Endothelial cell of hepatic sinusoid (primary cell): Measurements from ENCODE around the gene DLG2.
"Not testable (repeated sequence)": the region's sequence is repeated elsewhere in the genome, so short reads cannot be mapped to it uniquely, and the experiment has no call there.

ENCODE experiments used
- in situ Hi-C: cut with HindIII; loops from 2 replicates; pipeline ENCODE4 v1.10.0; 2017; ENCODE audit warnings: low sequenced_read_pairs

The DLG2 gene

DNA sequence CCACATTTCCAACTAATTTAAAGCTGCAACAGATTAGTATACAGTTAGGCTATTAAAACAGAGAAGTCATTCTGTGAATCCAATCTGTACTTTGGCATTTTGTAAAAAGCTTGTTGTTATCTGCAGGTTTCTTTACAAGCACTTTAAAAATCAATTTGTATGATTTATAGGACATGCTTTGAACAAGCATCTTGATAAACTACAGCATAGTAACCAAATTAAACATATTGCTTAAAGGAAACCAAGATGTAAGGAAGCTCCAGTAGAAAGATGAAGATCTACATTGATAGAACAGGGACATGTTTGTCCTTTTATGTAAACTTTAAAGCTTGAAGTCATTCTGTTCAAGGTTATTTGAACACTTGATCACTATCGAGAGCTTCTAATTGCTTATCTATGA, 1842.7 kb downstream of the DLG2 start:
- in situ Hi-C loops: no loop called here

DNA sequence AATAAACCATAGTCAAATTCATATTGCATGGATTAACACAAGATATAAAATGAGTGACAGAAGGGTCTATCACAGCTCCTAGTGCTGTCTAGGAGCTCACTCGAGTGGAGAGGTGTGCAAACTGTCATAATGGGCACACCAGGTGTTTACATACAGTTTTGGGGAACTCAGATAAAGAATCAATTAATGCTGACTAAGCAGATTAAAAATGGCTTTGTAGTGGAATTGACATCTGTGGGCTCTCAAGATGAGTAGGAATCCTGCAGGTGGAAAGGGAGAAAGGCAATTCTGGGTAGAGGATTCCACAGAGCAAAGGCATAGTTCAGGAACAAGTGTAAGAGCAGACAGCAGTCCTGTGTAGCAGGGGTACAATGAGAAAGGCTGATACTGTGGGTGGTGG, 1844.8 kb downstream of the DLG2 start:
- in situ Hi-C loops: no loop called here

- in situ Hi-C loops: no loop called here
Measured at GRCh38 chr11:83779876-83780275, 1847.3 kb downstream of the DLG2 start.

DNA sequence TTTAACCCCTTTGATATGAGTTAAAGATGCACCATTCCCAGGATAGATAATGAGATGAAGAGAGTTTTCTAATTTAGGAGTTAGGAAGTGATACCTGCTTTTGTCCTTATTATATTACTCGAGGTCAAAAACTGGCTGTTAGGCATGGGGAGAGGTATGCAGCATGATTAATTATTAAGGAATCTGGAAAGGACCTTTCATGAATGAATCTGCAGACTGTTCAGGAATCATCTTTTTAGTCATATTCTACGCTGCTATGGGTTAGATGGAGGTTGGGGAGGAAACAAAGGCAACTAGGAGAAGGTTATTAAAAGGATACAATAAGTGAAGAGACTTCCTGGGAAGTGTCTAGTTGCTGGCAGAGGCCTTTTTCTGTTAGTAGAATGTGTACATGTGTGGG, 1848.5 kb downstream of the DLG2 start:
- in situ Hi-C loops: no loop called here

DNA sequence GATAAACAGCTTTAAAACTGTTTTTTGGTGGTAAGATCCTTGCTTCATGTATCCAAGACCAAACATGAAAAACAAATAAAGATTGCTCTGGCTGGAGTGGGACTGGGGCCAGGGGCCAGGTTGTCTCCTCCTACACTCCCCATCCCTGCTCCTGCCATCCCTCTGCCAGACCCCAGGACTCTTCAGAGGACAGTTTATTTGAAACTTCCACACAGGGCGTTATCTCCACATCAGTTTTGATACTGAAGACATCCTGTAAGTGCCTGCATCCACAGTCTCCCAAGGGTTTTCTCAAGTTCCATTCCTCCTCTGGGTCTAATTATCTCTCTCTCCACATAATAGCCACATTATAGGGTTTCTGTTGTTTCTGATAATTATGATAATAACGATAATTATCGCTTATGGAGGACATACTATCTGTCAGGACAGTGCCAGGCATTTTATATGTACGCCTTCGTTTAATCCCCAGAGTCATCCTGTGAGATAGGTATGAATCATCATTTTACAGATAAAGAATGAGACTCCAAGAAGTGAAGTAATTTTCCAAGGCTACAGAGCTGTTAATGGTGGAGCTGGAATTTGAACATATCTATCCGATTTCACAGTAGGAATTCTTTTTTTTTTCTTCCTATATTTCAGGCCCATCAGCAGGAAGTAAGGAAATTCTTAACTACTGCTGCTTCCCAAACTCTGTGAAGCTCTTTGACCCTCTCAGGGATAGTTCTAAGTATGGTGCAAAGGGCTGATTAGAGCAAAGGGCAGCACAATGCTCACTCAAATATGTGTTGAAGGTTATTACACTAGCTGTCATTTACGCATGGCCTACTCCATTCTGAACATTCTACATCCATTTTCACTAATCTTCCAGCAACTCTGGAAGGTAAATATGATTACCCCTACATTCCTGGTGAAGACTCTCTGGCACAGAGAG, 1852.9 kb downstream of the DLG2 start:
- in situ Hi-C loops: no loop called here

- in situ Hi-C loops: no loop called here
Measured at GRCh38 chr11:83768489-83768888, 1858.7 kb downstream of the DLG2 start.

- in situ Hi-C loops: no loop called here
Measured at GRCh38 chr11:83766932-83767331, 1860.2 kb downstream of the DLG2 start.

- in situ Hi-C loops: no loop called here
Measured at GRCh38 chr11:83764643-83765042, 1862.5 kb downstream of the DLG2 start.

- in situ Hi-C loops: no loop called here
Measured at GRCh38 chr11:83760932-83761331, 1866.2 kb downstream of the DLG2 start.

DNA sequence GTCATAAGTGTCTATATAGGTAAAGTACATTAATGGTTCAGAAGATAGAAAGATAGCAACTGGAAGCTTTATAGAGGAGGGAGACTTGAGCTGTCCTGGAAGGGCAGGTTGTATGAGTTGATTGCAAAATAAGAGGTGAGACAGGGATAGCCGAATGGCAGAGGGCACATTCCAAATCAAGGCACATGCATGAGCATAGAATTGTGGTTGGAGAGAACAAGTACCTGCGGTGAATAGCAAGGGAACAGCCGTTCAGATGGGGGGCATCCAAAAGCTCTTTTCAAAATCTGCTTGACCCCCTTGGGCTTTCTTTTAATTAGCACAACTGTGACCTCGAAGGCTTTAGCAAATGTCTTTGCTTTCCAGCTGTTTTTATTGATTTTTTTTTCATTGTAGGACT, 1868.0 kb downstream of the DLG2 start:
- in situ Hi-C loops: loop anchor here (5.0 kb wide), 1 partner anchor 53 kb away; no protein-coding TSS in a partner anchor

DNA sequence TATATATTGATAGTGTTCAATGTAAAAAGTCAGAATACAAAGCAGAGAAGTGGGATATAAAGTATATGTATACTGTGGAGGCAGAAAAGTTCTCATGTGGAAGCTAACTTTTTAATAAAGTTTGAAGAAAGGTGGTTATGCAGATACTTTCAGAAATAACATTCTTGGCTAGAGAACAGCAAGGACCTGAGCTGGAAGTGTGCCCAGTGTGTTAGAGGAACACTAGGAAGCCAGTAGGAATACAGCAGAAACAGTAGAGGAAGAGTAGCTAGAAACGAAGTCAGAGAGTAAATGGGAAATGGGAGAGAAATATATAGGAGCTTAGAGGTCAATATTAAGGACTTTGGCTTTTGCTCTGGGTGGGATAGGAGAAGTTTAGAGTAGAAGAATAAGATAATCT, 1876.1 kb downstream of the DLG2 start:
- in situ Hi-C loops: no loop called here

GRCh38 chr11:83746921-83747585, 1880.1 kb downstream of the DLG2 start:
- in situ Hi-C loops: no loop called here

GRCh38 chr11:83744620-83745192, 1882.4 kb downstream of the DLG2 start:
- in situ Hi-C loops: no loop called here

DNA sequence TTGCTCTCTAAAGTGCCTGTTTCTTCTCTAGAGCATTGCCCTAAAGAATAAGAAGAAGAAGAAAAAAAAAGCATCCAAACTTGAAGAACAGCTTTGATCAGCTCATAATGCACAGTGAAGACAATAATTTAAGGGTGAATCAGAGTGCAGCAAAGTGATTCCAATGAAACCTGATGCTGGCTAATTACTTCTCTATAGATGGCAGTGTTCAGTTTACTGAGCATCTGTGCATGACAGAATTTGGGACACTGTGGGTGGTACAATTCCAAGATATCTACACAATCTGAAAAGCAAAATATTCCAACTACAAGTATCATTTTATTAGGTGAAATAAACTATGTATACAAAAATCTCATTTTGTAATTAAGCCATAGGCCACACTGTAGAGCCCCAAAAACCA, 1890.5 kb downstream of the DLG2 start:
- in situ Hi-C loops: no loop called here

DNA sequence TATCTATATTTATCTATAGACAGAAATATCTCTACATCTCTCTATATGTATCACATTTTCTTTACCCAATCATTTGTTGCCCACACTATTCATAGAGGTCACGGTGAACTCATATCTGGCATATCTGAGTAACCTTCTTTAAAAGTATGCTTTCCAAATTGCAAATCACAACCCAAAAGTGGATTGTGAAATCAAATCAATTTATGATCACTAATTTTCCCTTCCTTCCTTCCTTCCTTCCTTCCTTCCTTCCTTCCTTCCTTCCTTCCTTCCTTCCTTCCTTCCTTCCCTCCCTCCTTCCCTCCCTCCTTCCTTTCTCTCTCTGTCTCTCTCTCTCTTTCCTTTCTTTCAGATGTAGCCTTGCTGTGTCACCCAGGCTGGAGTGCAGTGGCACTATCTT, 1893.0 kb downstream of the DLG2 start:
- in situ Hi-C loops: no loop called here

DNA sequence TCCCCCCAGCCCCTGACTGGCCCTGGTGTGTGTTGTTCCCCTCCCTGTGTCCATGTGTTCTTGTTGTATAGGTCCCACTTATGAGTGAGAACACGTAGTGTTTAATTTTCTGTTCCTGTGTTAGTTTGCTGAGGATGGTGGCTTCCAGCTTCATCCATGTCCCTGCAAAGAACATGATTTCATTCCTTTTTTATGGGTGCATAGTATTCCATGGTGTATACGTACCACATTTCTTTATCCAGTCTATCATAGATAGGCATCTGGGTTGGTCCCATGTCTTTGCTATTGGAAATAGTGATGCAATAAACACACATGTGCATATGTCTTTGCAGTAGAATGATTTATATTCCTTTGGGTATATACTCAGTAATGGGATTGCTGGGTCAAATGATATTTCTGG, 1895.9 kb downstream of the DLG2 start:
- in situ Hi-C loops: not testable (repeated sequence)

DNA sequence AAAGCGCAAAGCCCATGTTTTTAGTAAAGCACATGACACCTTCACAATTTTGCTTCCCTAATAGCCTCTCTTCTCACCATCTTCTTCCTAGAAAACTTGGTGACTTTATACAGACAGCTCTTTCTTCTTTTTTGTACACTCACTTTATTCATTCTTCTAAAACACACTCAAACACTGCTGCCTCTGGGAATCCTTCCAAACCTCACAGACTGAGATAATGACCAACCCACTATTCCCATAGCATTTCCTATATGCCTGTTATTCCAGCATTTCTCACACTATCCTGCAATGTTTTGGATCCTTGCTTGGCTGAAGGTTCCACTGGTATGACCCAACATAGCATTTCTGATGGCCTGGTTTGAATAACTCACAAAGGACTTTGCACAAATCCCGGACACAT, 1898.9 kb downstream of the DLG2 start:
- in situ Hi-C loops: no loop called here

DNA sequence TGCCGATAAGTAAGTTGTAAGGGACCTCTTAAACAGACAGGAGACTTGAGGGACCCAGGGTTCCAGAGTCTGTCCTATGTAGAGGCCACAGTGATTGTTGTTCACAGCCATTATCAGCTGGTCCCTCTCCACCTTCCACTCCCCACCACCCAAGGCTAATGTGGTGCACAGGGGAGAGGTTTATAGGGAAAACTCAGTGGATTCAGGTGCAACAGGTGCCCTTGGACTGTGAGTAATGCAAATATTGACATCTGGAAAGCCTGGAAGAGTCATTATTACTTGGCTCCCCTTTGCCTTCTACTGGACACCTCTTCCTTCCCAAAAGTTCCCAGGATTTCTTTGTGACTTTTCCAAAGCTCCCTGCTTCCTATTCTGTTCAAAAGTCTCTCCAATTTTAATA, 1899.9 kb downstream of the DLG2 start:
- in situ Hi-C loops: no loop called here

DNA sequence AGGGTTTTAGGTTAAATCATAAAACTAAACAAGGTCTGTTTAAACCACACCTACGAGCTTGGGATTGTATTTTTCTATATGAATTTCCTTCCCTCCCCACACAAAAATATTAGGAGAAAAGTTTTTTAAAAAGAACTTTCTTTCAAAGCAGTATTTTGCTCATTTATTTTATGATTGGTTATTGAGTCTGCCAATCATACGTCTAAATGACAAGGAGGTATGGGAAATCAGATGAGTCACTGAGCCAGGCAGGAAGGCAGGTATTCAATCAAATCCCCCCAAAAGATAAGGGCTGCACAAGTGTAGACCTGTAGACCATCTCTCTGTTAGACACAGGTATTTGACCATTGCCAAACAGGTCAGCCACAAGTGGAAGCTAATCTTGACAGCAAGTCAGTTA, 1900.8 kb downstream of the DLG2 start:
- in situ Hi-C loops: no loop called here

GRCh38 chr11:83725728-83726127, 1901.4 kb downstream of the DLG2 start:
- in situ Hi-C loops: no loop called here

GRCh38 chr11:83725269-83725560, 1901.9 kb downstream of the DLG2 start:
- in situ Hi-C loops: no loop called here

GRCh38 chr11:83723999-83724398, 1903.1 kb downstream of the DLG2 start:
- in situ Hi-C loops: no loop called here
